ENCODE data around the gene TNFRSF13B.
"Not testable (repeated sequence)": the region's sequence is repeated elsewhere in the genome, so short reads cannot be mapped to it uniquely, and the experiment has no call there.

The TNFRSF13B gene

GRCh38 chr17:16906680-16907079 lies 65.2 kb downstream of the TNFRSF13B start:
- DNase-seq, result no peak

GRCh38 chr17:16905593-16906191 lies 66.2 kb downstream of the TNFRSF13B start:
- no peak for DNase-seq

DNA sequence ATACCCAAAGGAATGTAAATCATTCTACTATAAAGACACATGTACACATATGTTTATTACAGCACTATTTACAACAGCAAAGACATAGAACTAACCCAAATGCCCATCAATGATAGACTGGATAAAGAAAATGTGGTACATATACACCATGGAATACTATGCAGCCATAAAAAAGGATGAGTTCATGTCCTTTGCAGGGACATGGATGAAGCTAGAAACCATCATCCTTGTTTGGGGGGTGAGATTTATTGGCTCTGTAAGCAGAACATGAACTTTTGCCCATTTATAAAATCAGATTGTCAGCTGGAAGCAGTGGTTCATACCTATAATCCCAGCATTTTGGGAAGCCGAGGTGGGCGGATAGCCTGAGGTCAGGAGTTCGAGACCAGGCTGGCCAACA lies 68.8 kb downstream of the TNFRSF13B start:
- not testable (repeated sequence) for DNase-seq

GRCh38 chr17:16900288-16900882 lies 71.5 kb downstream of the TNFRSF13B start:
- DNase-seq, result no peak

- DNase-seq, result not testable (repeated sequence)
Observed at GRCh38 chr17:16897211-16897896, 74.6 kb downstream of the TNFRSF13B start.

DNA sequence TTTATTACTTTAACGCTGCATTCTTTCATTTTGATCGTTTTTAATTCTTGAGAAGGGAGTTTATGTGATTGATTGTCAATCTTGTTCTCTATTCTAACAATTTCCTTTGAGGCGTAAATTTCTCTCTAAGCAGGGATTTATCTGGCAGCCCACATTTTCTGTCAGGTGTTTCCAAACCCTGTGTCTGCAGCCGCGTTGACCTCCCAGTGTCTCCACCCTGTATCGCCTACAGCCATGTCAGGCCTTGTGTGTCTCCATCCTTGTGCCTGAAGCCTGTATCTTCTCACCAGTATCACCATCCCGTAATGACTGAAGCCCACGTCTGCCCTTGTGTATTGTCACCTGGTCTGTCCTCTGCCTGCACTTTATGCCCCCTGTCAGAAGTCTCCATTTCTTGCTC lies 75.7 kb downstream of the TNFRSF13B start:
- not testable (repeated sequence) for DNase-seq

DNA sequence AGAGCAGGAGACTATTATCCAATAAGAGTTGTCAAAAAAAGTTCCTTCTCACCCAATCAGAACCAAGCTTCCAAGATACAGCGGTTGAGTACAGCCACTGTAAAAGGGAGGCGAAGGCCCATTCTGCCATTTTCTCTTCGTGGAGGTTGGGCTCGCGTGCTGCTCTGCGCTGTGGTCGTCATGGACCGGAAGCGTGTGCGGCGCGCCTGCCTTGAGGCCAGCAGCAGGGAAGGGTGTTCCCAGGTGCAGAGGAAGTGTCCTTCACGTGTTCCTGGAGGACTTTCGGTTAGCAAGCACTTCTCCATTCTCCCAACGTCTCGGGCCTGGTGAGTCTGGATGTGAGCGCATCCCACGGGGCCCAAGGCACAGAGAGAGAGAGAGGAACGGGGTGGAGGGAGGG lies 78.4 kb downstream of the TNFRSF13B start:
- not testable (repeated sequence) for DNase-seq

GRCh38 chr17:16892876-16893454 lies 79.0 kb downstream of the TNFRSF13B start:
- DNase-seq, result not testable (repeated sequence)

DNA sequence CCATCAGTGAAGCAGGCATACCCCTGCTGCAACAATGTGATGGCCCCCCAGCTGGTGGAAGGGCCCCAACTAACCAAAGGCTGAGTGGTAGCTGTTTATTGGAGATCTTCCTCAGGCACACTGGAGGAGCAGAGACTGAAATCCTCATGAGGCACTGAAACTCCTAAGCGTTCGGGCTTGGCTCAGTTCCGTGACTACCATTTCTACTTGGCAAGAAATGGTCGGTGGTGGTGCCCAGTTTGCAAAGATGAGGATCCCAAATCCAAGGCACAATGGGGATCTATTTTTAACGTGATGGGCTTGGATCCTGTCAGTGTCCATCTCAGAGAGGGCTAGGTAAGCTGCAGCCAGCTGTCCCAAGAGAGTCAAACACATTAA lies 82.8 kb downstream of the TNFRSF13B start:
- no peak for DNase-seq
